SK-N-SH treated with all-trans-retinoic acid at 6 μM for 48 hours (cell line): ENCODE data around the gene PRR33.

ENCODE experiments used
- ATAC-seq: fragments of 200-7000 bp; cut with Tn5 transposase; 3 replicates; pipeline ENCODE4 v1.9.1; 2020; ENCODE audit warnings: mild to moderate bottlenecking, moderate library complexity
- ARNTL ChIP-seq: fragments of 450-650 bp; formaldehyde crosslinking; IDR thresholded peaks from 2 replicates; pipeline ENCODE4 v1.5.0; 2020; ENCODE audit warnings: low read depth, mild to moderate bottlenecking, moderate library complexity, borderline replicate concordance
- CSDC2 ChIP-seq: fragments of 250-450 bp; sonication (Bioruptor Pico); IDR thresholded peaks from 2 replicates; pipeline ENCODE4 v1.5.0; 2020; ENCODE audit warnings: mild to moderate bottlenecking, moderate library complexity
- CSRNP3 ChIP-seq: fragments of 250-450 bp; sonication (Bioruptor Pico); IDR thresholded peaks from 2 replicates; pipeline ENCODE4 v1.5.1; 2021; ENCODE audit warnings: mild to moderate bottlenecking, moderate library complexity
- ESRRG ChIP-seq: fragments of 250-450 bp; sonication (Bioruptor Pico); IDR thresholded peaks from 2 replicates; pipeline ENCODE4 v1.6.1; 2021; ENCODE audit warnings: mild to moderate bottlenecking
- ISL1 ChIP-seq: fragments of 250-450 bp; sonication (Bioruptor Pico); IDR thresholded peaks from 2 replicates; pipeline ENCODE4 v2.1.2; 2022; ENCODE audit warnings: mild to moderate bottlenecking, moderate library complexity
- OSR1 ChIP-seq: fragments of 250-450 bp; sonication (Bioruptor Pico); IDR thresholded peaks from 2 replicates; pipeline ENCODE4 v1.8.0; 2022; ENCODE audit warnings: moderate library complexity, mild to moderate bottlenecking, inconsistent platforms
- POU6F1 ChIP-seq: fragments of 250-450 bp; sonication (Bioruptor Pico); IDR thresholded peaks from 2 replicates; pipeline ENCODE4 v1.8.0; 2021; ENCODE audit warnings: low read depth, mild to moderate bottlenecking, moderate library complexity, borderline replicate concordance
- PPARA ChIP-seq: fragments of 250-450 bp; sonication (Bioruptor Pico); IDR thresholded peaks from 2 replicates; pipeline ENCODE4 v1.5.0; 2020; ENCODE audit warnings: mild to moderate bottlenecking, borderline replicate concordance
- RARB ChIP-seq: fragments of 250-450 bp; sonication (Bioruptor Pico); IDR thresholded peaks from 2 replicates; pipeline ENCODE4 v1.8.0; 2021; ENCODE audit warnings: mild to moderate bottlenecking, moderate library complexity
- SNAI2 ChIP-seq: fragments of 250-450 bp; sonication (Bioruptor Pico); IDR thresholded peaks from 2 replicates; pipeline ENCODE4 v1.5.0; 2020; ENCODE audit warnings: mild to moderate bottlenecking, moderate library complexity
- TOX ChIP-seq: fragments of 250-450 bp; sonication (Bioruptor Pico); IDR thresholded peaks from 2 replicates; pipeline ENCODE4 v1.8.0; 2021; ENCODE audit warnings: mild to moderate bottlenecking, moderate library complexity, borderline replicate concordance
- TSHZ2 ChIP-seq: fragments of 250-450 bp; sonication (Bioruptor Pico); IDR thresholded peaks from 2 replicates; pipeline ENCODE4 v1.5.0; 2020; ENCODE audit warnings: mild to moderate bottlenecking, moderate library complexity
- ZC3H10 ChIP-seq: fragments of 250-450 bp; sonication (Bioruptor Pico); IDR thresholded peaks from 2 replicates; pipeline ENCODE4 v1.5.1; 2021; ENCODE audit warnings: mild to moderate bottlenecking, moderate library complexity
- ZFP3 ChIP-seq: fragments of 250-450 bp; sonication (Bioruptor Pico); IDR thresholded peaks from 2 replicates; pipeline ENCODE4 v1.5.0; 2020; ENCODE audit warnings: mild to moderate bottlenecking, moderate library complexity
- ZNF70 ChIP-seq: fragments of 450-650 bp; formaldehyde crosslinking; IDR thresholded peaks from 2 replicates; pipeline ENCODE4 v1.5.0; 2020; ENCODE audit warnings: mild to moderate bottlenecking, moderate library complexity
- ZNF8 ChIP-seq: fragments of 450-650 bp; formaldehyde crosslinking; IDR thresholded peaks from 2 replicates; pipeline ENCODE4 v1.5.0; 2020; ENCODE audit warnings: mild to moderate bottlenecking, moderate library complexity
- TF ChIP-seq, protein P1 (sequence below): fragments of 250-450 bp; sonication (Bioruptor Pico); IDR thresholded peaks from 2 replicates; pipeline ENCODE4 v1.8.0; 2020; ENCODE audit warnings: mild to moderate bottlenecking, moderate library complexity, borderline replicate concordance
- TF ChIP-seq, protein P2 (sequence below): fragments of 250-450 bp; sonication (Bioruptor Pico); IDR thresholded peaks from 2 replicates; pipeline ENCODE4 v1.5.1; 2020; ENCODE audit warnings: low read depth, mild to moderate bottlenecking, moderate library complexity

Gene PRR33

DNA sequence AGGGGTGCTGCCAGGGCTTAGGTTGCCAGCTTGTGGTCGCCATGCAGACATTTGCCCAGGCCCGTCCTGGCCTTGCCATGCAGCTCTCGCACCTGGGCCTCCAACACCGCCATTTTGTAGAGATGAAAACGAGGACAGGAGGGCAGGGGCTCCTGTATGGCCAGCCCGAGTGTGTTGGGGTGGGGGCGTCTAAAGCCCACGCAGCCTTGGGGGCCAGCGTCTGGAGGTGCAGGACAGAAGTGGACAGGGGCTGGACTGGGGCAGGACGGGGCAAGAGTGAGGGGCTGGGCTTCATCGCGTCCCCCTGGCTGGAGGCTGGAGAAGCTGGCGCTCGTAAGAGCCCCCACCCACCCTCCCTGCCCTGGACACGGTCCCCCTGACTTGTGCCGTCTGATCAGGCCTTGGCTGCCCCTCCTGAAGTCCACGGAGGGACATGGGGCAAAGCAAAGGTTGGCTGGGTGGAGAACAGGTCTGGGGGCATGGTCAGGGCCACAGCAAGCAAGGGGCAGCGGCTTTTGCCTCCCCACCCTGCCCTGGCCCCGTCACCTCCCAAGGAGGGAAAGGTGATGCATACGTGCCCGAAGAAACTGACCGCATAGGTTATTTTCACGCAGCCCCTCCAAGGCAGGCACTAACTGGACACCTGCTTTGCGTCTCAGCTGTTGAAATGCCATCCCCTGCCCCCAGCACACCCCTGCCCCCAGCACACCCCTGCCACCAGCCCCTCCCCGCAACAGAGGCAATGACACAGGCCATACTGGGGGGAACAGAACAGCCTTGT, 28.6 kb upstream of the PRR33 start (continued):
- TF ChIP-seq, protein P1, sequence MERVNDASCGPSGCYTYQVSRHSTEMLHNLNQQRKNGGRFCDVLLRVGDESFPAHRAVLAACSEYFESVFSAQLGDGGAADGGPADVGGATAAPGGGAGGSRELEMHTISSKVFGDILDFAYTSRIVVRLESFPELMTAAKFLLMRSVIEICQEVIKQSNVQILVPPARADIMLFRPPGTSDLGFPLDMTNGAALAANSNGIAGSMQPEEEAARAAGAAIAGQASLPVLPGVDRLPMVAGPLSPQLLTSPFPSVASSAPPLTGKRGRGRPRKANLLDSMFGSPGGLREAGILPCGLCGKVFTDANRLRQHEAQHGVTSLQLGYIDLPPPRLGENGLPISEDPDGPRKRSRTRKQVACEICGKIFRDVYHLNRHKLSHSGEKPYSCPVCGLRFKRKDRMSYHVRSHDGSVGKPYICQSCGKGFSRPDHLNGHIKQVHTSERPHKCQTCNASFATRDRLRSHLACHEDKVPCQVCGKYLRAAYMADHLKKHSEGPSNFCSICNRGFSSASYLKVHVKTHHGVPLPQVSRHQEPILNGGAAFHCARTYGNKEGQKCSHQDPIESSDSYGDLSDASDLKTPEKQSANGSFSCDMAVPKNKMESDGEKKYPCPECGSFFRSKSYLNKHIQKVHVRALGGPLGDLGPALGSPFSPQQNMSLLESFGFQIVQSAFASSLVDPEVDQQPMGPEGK: no peak
- no peak for TF ChIP-seq OSR1

- no peak for ATAC-seq
- no peak for TF ChIP-seq CSRNP3 (CRISPR knock-in tag)
- no peak for TF ChIP-seq ISL1 (CRISPR knock-in tag)
- no peak for TF ChIP-seq PPARA (CRISPR knock-in tag)
- no peak for TF ChIP-seq ZC3H10 (CRISPR knock-in tag)
- TF ChIP-seq, protein P1: no peak
- no peak for TF ChIP-seq ZNF70 (CRISPR knock-in tag)
- no peak for TF ChIP-seq POU6F1
- TF ChIP-seq, protein P2, sequence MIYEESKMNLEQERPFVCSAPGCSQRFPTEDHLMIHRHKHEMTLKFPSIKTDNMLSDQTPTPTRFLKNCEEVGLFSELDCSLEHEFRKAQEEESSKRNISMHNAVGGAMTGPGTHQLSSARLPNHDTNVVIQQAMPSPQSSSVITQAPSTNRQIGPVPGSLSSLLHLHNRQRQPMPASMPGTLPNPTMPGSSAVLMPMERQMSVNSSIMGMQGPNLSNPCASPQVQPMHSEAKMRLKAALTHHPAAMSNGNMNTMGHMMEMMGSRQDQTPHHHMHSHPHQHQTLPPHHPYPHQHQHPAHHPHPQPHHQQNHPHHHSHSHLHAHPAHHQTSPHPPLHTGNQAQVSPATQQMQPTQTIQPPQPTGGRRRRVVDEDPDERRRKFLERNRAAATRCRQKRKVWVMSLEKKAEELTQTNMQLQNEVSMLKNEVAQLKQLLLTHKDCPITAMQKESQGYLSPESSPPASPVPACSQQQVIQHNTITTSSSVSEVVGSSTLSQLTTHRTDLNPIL (CRISPR knock-in tag): no peak
- TF ChIP-seq TSHZ2: no peak
- no peak for TF ChIP-seq CSDC2
- TF ChIP-seq TOX: no peak
- no peak for TF ChIP-seq SNAI2 (CRISPR knock-in tag)
- TF ChIP-seq ARNTL: no peak
Measured at GRCh38 chr11:1919391-1920127, 27.9 kb upstream of the PRR33 start, which contains the start of gene TNNT3. TNNT3 (plus strand) TSS chr11:1919703; CDS start chr11:1922875, 3,172 bp downstream.

DNA sequence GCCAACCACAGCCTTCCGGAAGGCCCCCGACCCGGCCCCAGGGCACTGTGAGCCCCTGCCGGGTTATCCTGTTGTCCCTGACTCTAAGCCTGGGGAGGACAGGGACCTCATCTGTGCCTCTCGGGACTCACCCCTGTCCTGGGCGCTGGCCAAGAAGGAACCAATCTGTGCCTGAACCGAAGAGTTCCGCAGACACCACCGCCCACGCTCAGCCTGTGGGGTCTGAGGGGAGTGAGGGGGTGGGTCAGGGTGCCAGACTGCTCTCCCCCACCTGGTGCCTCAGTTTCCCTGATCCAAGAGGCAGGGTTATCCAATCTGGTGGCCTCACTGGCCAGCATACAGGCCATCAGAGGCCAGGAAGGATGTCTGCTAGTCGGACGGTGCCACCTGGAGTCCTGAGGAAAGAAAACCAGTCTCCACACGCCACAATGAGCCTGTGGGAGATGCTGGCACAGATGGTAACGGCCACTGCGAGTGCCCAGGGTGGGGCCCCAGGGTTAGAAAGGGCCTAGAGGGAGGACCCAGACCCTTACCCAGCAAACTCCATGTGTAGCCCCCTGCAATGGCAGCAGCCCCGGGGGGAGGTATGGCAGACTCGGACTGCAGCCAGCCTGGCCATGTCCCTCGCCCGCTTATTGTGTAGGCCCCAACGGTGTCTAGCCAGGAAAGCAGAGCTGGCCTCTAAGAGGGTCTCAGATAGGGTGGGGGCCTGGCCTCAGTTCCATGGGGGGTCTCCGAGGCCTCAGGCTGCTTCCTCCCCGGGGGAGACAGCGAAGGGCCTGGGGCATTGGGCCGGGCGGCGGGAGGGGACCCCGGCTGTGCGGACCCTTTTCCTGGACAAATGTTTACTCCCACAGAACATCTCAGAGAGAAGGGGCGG, 27.0 kb upstream of the PRR33 start:
- peak; percentile 48 for ATAC-seq
- no peak for TF ChIP-seq ZNF8 (CRISPR knock-in tag)
- TF ChIP-seq TSHZ2: no peak
- no peak for TF ChIP-seq ESRRG
- no peak for TF ChIP-seq CSRNP3 (CRISPR knock-in tag)
- no peak for TF ChIP-seq ZNF70 (CRISPR knock-in tag)
- TF ChIP-seq RARB (CRISPR knock-in tag): no peak
- no peak for TF ChIP-seq ZFP3 (CRISPR knock-in tag)
